A673 (cell line): ENCODE data around the gene EIPR1.

Experiments used
- EZH2 ChIP-seq: fragments of 200-600 bp; sonication (generic); IDR thresholded peaks from 2 replicates; pipeline ENCODE4 v1.6.1; 2017; ENCODE audit warnings: borderline replicate concordance, low read depth, mild to moderate bottlenecking, mixed read lengths, antibody characterized with exemption, low read length; ENCODE audit not compliant: poor library complexity, severe bottlenecking
- TF ChIP-seq, protein P1 (sequence below): fragments of 300-800, 200-600 bp; sonication (generic); conservative IDR thresholded peaks from 2 replicates; pipeline ENCODE4 v1.5.1; 2017; ENCODE audit warnings: low read depth, mild to moderate bottlenecking, antibody characterized with exemption, low read length, moderate library complexity, mixed read lengths

DNA sequence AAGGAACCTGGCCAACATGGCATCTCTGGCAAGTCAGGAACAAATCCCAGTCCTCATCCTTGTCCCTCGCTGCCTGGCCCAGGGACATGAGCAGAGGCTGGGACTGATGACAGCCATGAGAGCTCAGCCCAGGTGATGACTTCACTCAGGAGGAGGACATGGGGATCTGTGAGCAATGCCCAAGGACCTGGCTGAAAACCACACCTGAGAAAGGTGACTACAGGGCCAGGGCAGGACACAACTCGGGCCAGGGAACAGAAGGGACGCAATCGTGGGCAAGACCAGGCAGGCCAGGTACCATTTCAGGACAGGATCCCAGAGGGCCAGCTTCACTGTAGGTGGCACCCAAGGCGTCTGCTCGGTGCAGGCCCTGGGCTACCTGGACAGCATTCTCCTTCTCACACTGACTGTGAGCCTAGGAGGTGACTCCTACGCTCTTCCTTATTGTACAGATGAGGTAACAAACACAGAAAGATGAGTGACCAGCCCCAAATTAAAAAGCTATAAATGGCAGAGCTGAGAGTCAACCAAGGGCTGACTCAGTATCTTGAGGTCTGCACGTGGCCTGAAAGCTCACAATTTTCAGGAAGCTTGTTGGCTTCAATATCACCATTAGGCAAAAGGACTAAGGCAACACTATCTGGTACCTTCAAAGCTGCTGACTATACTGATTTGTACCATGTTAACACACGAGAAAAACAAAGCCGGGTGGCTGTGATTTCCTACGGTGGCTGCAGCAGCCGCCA is 141.1 kb downstream of the EIPR1 start:
- TF ChIP-seq, protein P1, sequence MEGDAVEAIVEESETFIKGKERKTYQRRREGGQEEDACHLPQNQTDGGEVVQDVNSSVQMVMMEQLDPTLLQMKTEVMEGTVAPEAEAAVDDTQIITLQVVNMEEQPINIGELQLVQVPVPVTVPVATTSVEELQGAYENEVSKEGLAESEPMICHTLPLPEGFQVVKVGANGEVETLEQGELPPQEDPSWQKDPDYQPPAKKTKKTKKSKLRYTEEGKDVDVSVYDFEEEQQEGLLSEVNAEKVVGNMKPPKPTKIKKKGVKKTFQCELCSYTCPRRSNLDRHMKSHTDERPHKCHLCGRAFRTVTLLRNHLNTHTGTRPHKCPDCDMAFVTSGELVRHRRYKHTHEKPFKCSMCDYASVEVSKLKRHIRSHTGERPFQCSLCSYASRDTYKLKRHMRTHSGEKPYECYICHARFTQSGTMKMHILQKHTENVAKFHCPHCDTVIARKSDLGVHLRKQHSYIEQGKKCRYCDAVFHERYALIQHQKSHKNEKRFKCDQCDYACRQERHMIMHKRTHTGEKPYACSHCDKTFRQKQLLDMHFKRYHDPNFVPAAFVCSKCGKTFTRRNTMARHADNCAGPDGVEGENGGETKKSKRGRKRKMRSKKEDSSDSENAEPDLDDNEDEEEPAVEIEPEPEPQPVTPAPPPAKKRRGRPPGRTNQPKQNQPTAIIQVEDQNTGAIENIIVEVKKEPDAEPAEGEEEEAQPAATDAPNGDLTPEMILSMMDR = no peak
- no peak for TF ChIP-seq EZH2
